GM21367 (cell line): ENCODE measurements around the gene DZIP1.

ENCODE experiments used
- ATAC-seq: cut with Tn5 transposase; IDR thresholded peaks from one replicate; pipeline ENCODE4 v1.9.1; 2021; ENCODE audit not compliant: unreplicated experiment

The DZIP1 gene

DNA sequence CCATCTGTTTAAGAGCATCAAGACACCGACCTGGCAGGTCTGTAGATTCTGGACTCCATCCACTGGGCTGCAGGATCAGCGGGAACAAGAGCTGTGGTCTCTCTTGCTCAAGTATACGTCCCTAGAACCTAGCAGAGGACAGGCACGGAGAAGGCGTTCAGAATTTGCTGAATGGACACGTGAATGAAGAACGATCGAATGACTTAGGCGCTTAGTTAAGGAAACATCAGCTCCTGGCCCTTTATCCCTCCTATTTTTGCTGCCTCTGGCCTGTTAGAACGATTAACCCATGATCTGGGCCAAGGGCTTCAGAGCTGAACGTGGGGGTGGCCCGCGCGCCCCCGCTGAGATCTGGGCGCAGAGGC lies 953 bp downstream of the DZIP1 start:
- no peak for ATAC-seq

DNA sequence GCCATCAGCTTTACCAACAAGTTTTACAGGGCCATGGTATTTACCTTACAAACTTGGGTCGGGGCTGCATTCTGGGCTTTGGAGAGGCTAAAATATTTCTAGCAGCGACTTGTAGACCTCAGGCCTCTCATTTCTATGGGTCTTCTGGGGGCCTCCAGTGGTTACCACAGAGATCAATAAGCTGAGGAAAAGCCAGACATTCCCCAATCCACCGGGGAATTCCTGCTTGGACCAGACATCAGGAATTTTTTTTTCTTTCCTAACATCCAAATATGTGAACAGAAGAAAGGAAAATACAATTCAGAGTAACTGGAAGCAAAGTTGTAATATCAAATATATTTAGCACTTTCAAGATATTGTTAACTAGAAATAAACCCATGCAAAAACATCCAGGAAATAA lies 1.5 kb downstream of the DZIP1 start:
- no peak for ATAC-seq

DNA sequence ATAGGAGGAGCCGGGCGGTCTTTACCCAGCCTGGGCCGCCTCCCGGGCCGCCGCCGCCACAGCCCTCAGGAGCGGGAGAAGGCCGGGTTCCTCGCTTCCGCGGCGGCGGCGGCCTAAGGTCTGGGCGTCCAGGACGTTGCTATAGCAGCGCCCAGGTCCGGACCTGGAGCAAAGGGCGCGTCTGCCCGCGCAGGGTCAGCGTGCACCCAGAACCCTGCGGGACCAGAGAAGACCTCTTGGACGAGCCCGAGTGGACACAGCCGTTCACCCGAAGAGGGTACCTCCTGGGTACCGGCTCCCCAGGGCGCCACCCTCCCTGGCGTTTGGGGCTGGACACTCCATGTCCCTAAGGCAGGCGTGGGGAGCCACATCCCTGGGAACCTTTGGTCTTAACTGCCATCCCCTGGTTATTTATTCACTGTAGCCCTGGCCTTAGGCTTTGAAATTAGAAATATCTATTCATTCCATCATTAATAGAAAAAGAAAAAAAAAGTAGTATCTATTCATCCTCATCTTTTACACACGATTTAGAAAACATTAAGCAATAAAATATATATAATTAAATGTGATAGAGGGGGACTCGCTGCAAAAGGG lies 2.4 kb downstream of the DZIP1 start:
- ATAC-seq, result no peak

DNA sequence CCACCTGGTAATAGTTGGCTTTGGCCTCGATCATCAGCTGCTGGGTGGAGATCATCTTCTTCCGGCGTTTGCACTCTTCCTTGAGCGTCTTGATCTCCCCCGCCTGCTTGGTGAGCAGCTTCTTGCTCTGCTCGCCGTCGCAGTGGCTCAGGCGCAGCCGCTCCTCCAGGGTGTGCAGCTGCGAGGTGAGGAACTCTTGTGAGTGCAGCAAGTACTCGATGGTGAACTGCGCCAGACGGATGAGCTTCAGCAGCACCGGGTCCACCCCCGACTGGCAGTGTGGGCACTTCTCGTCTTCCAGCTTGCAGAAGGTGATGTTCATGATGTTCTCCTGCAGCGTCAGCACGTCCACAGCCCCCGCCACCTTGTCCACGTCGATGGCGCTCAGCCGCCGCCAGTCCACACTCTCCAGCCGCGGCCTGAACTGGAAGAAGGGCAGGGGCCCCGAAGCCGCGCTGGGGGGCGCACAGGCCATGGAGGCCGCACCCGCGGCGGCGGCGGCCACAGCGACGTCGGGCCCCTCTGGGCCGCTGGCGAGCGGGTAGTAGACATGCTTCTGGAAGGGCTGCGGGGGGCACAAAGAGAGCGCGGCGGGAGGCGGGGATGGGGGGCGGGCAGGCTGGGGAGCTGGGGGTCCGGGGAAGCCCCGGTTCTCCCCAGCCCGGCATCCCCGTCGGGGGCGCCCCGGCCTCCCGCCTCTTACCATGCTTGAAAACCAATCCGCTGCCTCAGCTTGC lies 3.0 kb downstream of the DZIP1 start:
- no peak for ATAC-seq

DNA sequence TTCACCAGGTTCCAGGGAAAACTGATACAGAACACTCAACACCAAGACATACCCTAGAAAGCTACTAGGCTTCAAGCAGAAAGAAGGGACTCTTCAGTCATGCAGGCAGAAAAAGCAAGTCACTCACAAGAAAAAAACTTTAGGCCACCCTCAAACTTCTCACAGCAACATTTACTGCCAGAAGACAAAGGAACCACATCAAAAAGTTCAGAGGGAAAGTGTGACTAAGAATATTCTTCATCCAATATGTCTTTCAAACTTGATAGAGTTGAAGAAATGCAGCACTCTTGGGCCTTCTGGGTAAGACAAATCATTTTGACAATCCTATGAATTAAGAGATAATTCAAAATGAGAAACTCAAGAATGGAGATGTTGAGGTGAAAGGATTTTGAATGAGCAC lies 7.7 kb downstream of the DZIP1 start:
- no peak for ATAC-seq

DNA sequence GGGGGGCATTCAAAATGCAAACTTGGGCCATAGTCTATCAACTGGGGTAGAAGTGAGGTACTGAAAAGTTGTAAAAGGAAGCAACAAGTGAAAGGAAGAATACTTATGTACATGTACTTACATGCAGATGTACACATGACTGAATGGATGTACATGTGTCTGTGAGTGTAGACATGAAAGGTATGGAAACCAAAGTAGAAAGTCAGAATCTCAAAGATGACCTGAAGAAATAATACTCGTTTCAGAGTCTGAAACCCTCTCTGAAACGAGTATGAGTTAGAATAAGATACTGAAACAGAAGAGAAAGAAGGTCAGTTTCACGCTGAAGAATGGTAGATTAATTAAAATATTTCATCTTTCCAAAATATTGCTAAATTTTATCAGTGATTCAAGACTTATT lies 13.9 kb downstream of the DZIP1 start:
- no peak for ATAC-seq

DNA sequence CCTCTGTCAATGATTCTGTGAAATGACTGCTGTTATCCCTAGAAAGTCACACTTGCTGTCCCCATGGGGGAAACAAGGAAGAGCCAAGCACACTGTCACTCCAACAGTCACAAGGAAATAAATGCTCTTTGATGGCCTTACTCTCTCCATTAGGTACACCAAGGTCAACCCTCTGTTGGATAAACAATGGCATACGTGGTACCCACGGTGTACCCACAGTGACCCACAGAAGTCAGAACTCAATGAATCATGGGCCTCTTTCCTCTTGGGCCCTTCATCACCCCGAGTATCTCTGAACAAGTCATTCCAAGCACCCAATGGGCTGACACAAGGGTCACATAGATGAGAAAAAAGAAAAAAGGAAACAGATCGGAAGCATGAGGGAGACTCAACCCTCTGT lies 15.4 kb downstream of the DZIP1 start:
- ATAC-seq, result no peak

DNA sequence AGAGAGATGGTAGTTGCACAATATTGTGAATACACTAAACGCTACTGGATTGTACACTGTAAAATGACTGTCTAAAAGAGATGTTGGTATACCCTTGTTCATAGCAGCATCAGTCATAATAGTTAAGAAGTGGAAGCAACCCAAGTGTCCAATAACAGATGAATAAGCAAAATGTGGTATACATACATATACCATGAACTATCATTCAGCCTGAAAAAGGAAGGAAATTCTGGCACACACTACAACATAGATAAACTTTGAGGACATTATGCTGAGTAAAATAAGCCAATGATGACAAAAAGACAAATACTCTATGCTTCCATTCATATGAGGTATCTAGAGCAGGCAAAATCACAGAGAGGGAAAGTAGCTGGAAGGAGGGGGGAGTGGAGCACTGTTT lies 16.0 kb downstream of the DZIP1 start:
- ATAC-seq, result no peak

DNA sequence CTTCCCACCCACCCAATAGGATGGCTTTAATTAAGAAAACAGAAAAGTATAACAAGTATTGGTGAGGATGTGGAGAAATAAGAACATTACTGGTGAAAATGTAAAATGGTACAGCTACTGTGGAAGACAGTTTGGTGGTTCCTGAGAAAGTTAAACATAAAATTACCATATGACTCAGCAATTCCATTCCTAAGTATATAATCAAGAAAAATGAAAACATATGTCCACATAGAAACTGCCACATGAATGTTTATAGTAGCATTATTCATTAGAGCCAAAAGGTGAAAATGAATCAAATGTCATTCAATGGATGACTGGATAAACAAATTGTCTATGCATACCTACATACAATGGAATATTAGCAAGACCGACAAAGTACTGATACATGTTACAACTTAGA lies 16.9 kb downstream of the DZIP1 start:
- ATAC-seq, result no peak

DNA sequence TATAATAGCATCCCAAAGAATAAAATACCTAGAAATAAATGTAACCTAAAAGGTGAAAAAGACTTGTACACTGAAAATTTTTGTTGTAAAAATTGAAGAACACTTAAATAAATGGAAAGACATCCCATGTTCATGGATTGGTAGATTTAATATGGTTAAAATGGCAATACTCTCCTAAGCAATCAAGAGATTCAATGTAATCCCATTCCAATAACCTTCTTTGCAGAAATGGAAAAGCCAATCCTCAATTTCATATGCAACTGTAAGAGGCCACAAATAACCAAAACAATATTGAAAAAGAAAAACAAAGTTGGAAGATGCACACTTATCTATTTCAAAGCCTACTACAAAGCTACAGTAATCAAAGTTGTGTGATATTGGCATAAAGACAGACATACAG lies 17.7 kb downstream of the DZIP1 start:
- ATAC-seq, result no peak

DNA sequence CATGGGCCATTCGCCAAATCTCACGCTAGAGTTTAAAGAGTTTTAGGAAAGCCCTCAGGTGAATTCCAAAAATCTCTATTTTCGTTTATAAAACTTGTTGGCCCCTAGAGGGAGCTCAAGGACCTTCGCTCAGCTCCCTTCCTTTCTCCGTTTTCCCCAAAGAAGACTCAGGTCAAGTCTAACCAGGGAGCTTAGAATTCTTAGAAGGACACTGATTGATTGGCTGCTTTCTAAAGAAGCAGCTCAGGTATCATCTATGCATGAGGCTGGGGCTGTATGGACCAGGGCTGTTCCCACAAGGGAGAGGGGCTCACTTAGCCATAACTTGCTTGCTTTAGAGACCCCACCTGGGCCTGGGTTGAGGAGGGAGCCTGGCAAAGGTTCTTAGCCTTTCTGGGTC lies 20.5 kb downstream of the DZIP1 start:
- ATAC-seq, result peak; percentile 54

DNA sequence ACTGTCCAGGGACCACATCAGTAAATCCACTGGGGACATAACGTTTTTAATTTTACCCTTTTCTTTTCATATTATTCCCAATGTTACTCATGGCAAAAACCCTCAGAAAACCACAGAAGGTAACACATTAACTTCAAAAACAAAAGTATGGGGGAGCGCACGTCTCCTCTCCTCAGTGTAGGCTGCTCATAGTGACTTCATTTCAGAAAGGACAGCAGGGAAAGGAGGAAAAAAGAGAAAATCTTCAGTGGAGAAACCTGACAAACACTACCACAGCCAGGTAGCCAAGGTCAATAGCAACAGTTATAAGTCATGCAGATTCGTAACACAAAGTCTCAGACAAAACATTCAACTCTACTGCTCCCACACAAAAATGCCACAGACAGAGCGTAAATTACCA lies 21.4 kb downstream of the DZIP1 start:
- no peak for ATAC-seq

DNA sequence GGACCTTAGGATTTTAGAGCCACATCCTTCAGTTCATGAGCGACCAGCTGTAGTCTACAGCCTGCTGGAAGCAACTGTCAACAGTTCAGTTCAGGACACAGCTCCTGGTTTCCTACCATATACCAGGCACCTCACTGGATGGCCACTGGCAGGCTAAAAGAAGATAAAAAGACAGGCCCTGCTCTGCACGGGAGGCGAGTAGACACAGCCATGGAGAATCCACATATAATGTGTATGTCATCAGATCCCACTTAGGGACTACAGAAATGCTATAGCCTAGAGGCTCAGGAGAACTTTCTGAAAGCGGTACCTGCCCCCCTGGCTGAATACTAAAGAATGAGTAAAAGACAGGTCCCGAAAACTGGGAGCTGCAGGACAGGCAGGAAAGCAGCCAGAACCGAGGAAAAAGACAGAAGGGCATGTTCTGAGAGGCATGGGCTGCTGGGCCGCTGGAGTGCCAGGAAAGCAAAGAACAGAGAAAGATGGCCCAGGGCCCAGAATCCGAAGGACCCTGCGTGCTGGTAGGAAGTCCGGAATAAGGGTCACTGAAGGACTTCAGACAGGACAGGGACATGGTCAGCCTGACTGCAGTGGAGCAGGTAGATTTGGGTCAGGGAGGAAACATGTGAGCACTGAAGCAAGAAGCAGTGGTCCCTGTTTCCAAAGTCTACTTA lies 23.5 kb downstream of the DZIP1 start:
- no peak for ATAC-seq

DNA sequence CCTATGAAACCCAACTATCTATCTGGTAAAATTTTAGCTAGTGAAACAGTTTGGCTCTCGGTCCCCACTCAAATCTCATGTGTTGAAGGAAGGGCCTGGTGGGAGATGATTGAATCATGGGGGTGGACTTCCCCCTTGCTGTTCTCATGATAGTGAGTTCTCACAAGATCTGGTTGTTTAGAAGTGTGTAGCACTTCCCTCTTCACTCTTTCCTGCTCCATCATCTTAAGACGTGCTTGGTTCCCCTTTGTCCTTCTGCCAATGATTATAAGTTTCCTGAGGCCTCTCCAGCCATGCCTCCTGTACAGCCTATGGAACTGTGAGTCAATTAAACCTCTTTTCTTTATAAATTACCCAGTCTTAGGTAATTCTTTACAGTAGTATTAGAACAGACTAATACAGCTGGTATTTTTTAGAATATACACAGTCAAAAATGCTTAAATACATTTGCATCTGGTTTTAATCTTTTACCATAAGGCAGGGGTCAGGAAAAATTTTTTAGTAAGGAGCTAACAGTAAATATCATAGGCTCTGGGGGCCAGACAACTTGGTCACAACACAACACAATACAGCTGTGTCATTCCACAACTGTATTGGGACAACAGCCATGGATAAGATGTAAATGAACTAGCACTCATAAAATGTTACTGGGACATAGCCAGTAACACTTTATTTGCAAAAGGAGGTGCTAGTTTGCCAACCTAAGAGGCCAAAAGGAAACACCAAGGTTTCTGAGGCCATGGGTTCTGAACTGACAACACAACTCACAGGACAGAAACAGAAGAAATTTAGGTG lies 24.3 kb downstream of the DZIP1 start:
- ATAC-seq, result no peak

DNA sequence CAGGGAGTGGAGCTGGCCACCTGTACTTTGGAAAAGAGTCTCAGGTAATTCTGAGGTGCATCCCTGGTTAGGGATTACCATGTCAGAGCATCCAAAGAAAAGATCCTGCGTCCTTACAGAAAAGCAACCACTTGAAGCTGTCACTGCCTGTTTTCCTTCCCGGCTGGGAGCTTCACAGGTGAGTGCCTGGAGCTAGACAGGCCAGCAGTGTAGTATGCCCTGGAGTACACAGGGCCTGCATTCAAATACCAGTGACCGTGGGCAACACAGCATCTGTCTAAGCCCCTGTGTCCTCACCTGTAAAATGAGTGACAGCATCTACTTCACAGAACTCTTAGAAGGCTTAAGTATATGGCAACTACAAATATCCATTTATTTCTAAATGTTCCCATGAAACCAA lies 29.0 kb downstream of the DZIP1 start:
- no peak for ATAC-seq

DNA sequence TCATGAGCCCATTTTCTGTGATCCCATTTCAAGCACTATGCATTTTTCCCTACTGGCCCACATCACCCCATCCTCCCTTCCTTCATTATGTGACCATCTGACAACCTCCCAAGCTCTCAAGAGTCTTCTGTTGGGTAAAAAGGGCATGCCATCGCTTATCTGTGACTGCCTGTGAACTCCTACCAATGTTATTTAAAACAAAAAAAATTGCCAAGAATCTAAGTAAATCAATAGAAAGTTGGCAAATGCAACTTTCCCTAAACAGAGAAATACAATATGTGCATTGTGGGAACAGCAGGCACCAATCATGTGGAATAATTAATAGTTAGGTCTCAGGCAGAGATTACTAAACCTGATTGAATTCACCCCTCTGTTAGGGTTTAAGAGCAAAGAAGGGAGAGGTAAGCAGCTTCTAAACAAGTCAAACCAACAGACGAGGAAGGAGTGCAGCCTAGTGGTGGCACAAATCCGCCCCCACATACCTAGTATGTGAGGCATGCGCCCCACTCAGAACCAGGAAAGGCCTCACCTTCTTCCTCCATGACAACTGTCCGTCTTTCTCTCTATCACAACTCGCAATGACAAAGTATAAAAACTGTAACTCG lies 29.8 kb downstream of the DZIP1 start:
- no peak for ATAC-seq

DNA sequence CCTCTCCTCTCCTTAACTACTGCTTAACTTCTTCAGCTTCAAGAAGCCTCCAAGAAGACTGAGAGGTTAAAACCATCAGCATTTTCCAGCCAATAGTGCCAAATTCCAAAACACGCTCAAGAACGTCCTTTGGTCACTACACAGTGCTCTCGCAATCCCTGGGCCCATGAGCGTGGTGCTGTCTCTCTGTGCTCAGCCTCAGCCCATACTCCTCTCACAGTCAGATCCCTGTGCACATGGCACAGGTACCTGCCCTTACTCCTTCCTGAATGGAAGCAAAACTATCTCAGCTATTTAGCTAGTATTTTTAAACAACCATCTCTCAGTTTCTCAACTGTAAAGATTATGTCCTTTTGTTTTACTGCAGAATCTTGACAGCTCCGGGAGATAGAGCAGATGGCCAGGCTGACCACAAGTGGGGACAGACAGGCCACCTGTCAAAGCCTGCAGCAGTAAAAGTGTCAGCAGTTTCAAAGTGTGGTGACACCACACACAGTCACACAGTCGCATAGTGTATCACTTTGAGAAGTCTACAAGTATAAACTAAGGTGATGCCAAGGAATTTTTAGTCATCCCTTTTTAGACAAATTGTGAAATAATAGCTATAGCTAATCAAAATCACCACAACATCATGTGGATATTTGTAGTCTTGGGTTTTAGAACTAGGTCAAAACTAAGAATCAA lies 35.7 kb downstream of the DZIP1 start:
- no peak for ATAC-seq

DNA sequence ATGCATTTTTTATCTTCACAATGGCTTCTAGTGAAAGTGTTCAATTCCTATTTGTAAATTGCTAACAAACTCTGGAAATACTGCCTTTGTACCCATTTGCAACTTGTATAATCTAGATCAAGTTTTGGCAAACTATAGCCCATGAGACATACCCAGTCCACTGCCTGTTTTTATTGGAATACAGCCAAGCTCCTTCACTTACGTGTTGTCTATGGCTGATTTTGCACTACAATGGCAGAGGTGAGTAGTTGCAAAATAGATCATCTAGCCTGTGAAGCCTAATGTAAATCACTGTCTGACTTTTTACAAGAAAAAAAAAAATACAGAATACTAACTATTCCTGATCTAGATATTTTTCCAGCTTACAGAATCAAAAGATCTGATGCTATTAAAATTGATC lies 37.1 kb downstream of the DZIP1 start:
- ATAC-seq, result no peak

DNA sequence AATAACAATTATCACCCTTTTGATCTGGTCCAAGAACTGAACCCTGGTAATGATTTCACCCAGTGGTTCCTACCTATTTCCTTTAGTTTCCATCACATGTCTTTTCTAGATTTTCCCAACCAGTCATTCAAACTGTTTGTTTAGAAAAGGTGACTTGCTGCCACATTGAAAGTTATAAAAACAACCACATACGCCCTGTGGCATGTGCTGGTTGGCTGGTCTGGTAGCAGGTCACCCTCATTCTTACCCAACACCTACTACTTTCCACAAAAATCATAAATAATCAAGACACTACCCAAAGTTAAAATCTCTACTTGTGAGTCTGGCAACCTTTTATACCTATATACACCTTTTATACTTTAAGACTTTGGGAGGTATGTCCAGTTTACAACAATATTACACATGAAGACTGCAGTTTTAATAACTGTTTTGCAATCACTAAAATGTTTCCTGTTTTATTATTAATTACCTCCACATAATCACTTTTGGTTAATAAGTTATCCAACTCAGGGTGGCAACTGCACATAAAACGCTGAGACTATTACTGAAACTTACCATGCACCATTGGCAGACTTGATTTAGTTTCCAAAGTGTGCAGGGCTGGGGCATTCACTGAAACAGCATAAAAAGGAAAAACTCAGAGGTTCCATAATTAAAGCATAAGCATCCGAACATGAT lies 38.9 kb downstream of the DZIP1 start:
- no peak for ATAC-seq

DNA sequence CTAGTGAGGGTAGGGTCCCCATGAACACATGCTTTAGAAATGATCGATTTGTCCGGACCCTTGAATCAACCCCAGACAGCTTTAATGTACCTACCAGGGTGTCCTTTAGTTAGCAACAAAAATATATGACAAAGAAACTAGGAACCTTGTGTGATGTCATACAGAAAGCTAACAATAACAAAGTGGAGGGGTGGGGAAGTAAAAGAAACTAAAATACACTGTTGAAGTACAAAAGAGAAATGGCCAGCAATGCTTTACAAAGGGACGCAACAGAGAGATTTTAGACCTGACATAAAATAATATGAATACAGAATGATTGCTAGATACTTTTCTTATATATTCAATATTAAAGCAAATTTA lies 40.0 kb downstream of the DZIP1 start:
- no peak for ATAC-seq
